HG02623 (cell line): Measurements from ENCODE around the gene SLC28A3.

Experiments
- ATAC-seq: cut with Tn5 transposase; IDR thresholded peaks from one replicate; pipeline ENCODE4 v1.9.1; 2021; ENCODE audit warnings: moderate library complexity; ENCODE audit not compliant: unreplicated experiment

The SLC28A3 gene

DNA sequence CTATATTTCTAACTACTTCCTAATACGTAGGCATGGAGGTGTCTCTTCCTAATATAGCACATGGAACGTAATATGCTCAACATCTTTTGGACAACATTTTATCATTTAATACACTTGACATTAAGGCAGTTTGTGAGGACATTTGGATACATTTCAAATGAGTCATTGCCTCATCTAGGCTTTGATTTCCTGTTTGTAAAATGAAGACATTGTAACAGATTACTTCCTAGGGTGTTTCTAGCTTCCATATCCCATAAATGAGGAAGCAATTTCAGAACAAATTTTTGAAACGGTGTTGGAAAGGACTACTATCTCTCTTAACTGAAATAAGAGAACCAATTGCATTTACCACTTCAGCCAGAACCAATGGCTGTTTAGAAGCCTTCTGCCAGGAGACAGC is 38.7 kb downstream of the SLC28A3 start:
- no peak for ATAC-seq

GRCh38 chr9:84300271-84300670 is 40.3 kb downstream of the SLC28A3 start:
- ATAC-seq, result no peak

DNA sequence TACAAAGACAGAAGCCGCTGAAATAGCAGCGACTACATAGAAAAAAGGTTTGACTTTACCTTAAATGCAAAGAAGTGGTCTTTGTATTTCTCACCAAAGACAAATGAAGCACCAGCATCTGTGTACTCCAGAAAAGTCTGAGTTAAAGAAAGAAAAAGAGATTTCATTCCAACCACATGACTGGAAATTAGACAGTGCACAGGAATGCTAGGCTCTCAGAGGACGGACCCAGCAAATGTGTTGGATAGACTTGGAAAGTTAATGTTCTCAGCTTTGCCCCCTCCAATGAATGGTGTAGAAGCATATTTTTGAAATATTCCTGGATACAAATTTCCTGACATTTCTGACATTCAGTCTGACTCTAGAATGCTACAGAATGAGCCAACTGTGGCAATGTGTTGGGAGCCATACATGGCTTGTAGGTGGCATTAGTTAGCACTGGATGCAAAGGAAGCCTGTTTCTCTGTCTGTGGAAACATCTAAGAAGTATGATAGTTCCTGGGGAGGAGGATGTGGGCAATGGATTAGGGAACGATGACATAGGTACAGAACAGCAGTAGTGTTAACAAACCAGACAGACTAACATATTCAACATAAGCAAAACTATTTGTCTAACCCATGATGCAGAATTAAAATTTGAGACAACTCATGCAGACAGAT is 43.3 kb downstream of the SLC28A3 start:
- no peak for ATAC-seq

- peak; percentile 52 for ATAC-seq
Observed at GRCh38 chr9:84296146-84296843, 44.3 kb downstream of the SLC28A3 start.

- no peak for ATAC-seq
Observed at GRCh38 chr9:84294241-84294950, 46.2 kb downstream of the SLC28A3 start.

DNA sequence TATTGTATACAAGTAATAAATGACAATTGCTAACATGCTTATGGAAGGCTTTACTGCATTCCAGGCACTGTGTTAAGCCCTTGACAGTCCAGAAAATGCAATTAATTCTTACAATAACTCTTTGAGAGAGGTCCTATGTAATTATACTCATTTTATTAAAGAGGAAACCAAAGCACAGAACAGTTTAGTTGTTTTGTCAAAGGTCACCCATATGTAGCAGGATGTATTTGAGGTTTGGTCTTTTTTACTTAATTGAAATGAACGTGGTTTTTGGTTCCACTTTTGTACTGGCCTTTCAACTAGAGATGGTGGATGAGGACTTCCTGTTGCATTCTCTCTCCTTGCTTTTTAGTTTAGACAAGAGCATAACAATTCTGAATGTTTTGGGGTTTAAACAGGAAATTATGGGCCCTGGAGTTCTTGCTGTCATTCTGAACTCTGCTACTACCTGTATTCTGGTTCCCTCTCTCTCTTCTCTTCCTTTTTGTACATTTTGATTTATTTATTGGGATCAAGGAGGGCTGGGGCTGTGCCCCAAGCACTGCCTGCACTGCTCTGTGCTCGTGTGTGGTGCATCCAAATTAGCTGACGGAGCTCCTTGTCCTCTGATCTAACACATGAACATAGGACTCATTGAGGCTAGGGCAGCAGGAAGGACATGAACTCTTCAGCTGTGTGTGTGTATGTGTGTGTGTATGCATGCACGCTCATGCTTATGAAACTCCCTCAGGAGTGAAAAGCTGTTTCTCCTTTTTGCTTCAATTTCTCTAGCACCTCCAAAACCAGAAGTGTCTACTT is 47.4 kb downstream of the SLC28A3 start:
- peak; percentile 49 for ATAC-seq

DNA sequence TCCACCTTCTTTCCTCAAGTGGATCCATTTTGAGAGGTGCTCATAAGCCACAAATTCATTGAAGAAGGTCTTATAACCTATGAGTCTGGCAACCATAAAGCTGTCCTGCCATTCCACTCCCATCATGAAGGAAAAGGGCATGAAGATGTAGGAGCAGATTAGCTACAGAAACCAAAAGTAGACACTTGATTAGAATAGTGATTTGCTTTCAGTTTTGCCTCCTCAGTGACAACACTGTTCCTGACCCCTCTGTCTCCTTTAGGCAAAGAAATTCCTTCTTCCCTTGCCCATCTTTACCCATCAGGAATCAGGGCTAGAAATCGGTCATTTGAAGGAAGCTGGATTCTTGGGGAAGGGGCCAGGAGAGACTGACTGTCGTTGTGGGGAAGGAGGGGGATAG is 55.2 kb downstream of the SLC28A3 start:
- ATAC-seq, result no peak

DNA sequence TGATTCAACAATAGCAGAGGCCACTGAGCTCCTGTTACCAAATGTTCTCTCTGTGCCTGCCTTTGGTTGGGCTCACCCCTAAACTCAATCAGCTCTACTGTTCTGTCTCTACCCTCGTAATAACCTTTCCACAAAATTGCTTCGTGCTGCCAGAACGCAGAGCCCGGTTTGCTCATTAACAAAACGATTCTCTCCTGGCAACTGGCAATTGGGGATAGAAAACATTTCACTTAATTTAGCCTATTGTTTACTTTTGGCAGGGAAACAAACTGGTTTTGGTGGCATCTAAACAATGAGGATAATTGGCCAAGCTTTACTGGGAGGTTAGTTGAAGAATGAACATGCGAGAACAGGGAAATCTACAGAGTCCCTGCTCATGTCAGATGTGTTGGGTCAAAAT is 56.6 kb downstream of the SLC28A3 start:
- ATAC-seq, result no peak

- no peak for ATAC-seq
Observed at GRCh38 chr9:84278130-84278529, 62.4 kb downstream of the SLC28A3 start.

- no peak for ATAC-seq
Observed at GRCh38 chr9:84277646-84278045, 62.9 kb downstream of the SLC28A3 start.

GRCh38 chr9:84276741-84277140 is 63.8 kb downstream of the SLC28A3 start:
- no peak for ATAC-seq

GRCh38 chr9:84271921-84272556 is 68.5 kb downstream of the SLC28A3 start:
- no peak for ATAC-seq

GRCh38 chr9:84271531-84271900 is 69.0 kb downstream of the SLC28A3 start:
- peak; percentile 88 for ATAC-seq

- ATAC-seq, result peak; percentile 18
Observed at GRCh38 chr9:84270847-84271530, 69.6 kb downstream of the SLC28A3 start.

GRCh38 chr9:84266087-84266561 is 74.4 kb downstream of the SLC28A3 start:
- peak; percentile 43 for ATAC-seq

GRCh38 chr9:84264307-84265029 is 76.1 kb downstream of the SLC28A3 start:
- ATAC-seq, result no peak

DNA sequence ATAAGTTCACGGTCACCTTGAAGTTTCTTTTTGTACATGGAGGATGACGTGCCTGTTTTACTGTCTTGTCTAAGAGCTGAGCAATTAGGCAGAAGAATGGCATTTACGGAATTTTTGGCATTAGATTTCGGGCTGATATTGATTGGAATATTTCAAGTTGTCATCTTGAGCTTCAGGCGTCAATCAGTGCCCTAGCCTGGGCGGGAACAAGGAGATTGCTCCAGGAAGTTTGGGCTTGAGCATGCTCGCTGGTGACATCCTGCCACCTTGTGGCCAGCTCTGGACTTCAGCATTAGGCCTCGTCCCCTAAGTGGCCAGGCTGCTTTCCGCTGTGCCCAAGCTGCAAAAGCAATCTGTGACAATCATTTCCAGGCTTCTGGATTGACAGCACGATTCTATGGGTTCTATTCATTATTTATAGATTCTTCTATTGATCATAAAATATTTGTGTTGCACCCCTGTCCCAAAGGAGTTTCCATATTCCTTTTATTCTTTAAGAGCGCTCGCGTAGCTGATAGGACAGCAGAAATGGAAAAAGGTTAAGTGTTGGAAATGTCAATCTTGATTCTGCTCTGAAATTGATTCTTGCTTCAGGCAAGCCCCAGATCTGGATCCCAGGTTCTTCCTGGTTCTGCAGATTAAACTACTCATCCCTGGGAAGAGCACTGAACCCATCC is 79.3 kb downstream of the SLC28A3 start:
- peak; percentile 63 for ATAC-seq

- ATAC-seq, result no peak
Observed at GRCh38 chr9:84258371-84258770, 82.2 kb downstream of the SLC28A3 start.

DNA sequence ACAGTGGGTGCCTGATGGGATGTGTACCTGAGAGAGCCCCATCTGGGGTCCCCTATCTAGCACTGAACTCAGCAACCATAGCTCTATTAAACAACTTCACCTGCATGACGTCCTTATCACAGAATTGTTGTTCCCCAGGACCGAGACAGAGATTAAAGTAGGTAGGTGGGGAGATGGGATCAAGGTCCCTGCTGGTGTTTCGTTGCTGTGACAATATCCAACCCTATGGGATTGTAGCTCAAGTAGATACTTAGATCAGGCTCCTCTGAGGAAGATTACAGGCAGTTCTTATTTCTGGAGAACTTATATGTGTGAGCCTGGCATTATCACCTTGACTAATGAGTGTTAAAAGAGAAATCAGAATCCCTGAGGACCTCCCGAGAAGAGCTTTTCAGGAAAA is 84.9 kb downstream of the SLC28A3 start:
- no peak for ATAC-seq
